ENCODE data around the gene CD4.
A peak's percentile ranks its signal among the peaks of the same experiment; 100 is the strongest.

CD4 gene

GRCh38 chr12:6778574-6779550 lies 10.5 kb upstream of the CD4 start:
- DNase-seq (ENCODE audit: low spot score): peak; percentile 95

- DNase-seq (ENCODE audit: low spot score): no peak
These were observed 9.5 kb upstream of the CD4 start for GRCh38 chr12:6779708-6780432.

GRCh38 chr12:6780573-6780972 lies 8.8 kb upstream of the CD4 start:
- DNase-seq (ENCODE audit: low spot score): no peak

- no peak for DNase-seq (ENCODE audit: low spot score)
These were observed 7.2 kb upstream of the CD4 start for GRCh38 chr12:6782119-6782518.

- no peak for DNase-seq (ENCODE audit: low spot score)
These were observed 6.3 kb upstream of the CD4 start for GRCh38 chr12:6782850-6783566.

DNA sequence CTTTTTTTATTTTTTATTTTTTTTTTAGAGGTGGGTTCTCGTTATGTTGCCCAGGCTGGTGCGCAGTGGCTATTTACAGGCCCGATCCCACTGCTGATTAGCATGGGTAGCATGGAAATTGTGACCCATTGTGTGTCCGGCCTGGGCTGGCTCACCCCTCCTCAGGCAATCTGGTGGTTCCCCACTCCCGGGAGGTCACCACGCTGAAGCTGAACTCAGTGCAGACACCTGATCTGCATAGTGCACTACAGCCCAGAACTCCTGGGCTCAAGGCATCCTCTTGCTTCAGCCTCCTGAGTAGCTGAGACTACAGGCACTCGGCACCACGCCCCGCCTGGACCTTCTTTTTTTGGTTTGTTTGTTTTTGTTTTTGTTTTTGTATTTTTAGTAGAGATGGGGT lies 5.5 kb upstream of the CD4 start:
- no peak for DNase-seq (ENCODE audit: low spot score)

- no peak for DNase-seq (ENCODE audit: low spot score)
These were observed 5.0 kb upstream of the CD4 start for GRCh38 chr12:6784296-6784695.

GRCh38 chr12:6784761-6785160 lies 4.6 kb upstream of the CD4 start:
- DNase-seq (ENCODE audit: low spot score): no peak

DNA sequence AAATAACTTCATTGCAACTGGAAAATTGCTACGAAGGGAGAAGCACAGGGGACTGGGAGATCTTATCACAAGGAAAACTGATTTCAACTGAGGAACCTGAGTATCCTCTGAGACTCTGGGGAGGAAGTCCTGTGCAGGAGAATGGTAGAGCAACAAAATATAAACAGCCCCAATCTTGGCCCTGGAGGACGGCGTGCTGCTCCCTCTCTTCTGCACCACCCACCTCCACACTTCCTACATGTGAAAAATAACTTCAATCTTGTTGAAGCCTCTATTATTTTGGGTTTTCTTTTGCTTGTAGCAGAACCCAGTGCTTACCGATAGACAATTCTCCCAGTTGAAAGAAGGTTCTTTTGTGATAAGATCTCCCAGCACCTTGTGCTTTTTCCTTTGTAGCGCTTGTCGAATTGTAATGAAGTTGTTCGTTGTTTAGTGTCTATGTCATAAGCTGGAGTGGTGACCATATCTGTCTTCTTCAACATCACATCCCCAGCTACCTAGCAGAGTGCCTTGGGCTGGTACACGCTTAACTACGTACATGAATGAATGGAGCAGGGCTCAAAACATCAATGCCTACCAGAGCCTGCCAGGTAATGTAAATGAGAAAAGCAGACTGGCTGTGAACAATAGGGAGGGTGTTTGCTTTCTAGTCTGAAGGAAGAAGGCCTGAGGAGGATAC lies 2.8 kb upstream of the CD4 start:
- DNase-seq (ENCODE audit: low spot score): no peak

GRCh38 chr12:6787309-6787708 lies 2.0 kb upstream of the CD4 start:
- DNase-seq (ENCODE audit: low spot score): no peak

- DNase-seq (ENCODE audit: low spot score): no peak
These were observed 1.3 kb downstream of the CD4 start for GRCh38 chr12:6790496-6791150.

- DNase-seq (ENCODE audit: low spot score): no peak
These were observed 2.7 kb downstream of the CD4 start for GRCh38 chr12:6791931-6792520.

- DNase-seq (ENCODE audit: low spot score): no peak
These were observed 3.3 kb downstream of the CD4 start for GRCh38 chr12:6792522-6793201.

- no peak for DNase-seq (ENCODE audit: low spot score)
These were observed 5.8 kb downstream of the CD4 start for GRCh38 chr12:6795088-6795487.

GRCh38 chr12:6796576-6796975 lies 7.2 kb downstream of the CD4 start:
- no peak for DNase-seq (ENCODE audit: low spot score)

- DNase-seq (ENCODE audit: low spot score): no peak
These were observed 9.8 kb downstream of the CD4 start for GRCh38 chr12:6799147-6799546.

DNA sequence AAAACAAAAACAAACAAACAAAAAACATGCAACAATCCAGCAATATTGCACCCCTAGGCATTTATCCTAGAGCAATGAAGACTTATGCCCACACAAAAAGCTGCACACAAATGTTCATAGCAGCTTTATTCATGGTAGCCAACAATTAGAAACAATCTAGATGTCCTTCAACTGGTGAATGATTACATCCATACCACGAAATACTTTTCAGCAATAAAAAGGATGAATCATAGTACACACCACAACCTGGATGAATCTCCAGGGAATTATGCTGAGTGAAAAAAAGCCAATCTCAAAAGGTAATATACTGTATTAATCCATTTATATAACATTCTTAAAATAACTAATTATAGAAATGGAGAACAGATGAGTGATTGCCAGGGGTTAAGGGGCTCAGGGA lies 17.8 kb downstream of the CD4 start:
- no peak for DNase-seq (ENCODE audit: low spot score)

DNA sequence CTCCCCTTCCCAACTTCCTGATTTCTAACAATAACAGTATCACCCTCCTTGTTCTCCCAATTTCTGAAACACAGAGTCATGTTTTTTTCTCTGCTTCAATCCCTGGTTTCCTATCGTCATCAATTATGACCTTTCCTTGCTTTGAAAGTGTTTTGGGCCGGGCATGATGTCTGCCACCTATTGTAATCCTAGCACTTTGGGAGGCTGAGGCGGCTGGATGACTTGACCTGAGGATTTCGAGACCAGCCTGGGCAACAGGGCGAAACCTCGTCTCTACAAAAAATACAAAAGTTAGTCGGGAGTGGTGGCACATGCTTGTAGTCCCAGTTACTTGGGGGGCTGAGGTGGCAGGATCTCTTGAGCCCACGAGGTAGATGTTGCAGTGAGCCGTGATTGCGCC lies 19.7 kb downstream of the CD4 start:
- no peak for DNase-seq (ENCODE audit: low spot score)

DNA sequence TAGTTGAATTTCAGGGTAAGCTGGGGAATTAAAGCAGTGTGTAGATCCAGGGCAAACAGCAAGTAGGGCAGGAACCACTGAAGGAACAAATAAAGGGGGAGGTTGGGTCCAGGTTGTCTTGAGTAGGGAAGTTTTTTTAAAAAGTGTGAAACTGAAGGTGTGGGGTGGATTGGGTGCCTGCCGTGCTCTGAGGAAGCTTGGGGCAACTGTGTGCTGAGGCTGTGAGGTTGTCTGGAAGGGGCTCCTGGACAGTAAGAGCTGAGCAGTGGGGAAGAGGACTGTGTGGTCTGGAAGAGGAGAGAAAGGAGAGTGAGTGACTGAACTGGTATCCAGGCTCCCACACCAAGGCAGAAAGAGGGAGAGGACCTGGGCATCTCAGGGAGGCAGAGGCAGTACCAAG lies 21.4 kb downstream of the CD4 start:
- no peak for DNase-seq (ENCODE audit: low spot score)

DNA sequence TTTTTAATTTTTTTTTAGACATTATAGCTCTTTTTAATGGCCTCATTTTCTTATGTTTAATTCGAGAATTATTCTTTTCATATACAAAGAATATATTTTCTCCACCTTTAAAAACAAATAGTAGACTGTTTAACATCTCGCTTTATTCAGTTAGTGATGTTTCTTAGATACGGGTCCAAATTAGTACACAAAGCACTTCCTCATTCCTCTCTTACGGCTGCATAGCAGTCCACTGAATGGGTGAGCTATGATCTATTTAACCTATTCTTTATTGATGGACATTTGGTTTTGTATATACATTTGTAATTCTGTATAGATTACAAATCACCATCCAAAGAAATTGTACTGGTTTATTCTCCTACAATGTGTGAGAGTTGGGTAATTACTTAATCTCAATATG lies 24.0 kb downstream of the CD4 start:
- no peak for DNase-seq (ENCODE audit: low spot score)

GRCh38 chr12:6816598-6816997 lies 27.3 kb downstream of the CD4 start:
- no peak for DNase-seq (ENCODE audit: low spot score)

Data from NAMALWA (cell line).